Frontal cortex (tissue), 4 donors: ENCODE measurements around the gene GLTP. TPM values are rescaled to one million over a fixed set of nuclear protein-coding genes. Genes with fewer than 3 reads are reported as not detected.
"Not testable (repeated sequence)": the region's sequence is repeated elsewhere in the genome, so short reads cannot be mapped to it uniquely, and the experiment has no call there.

ENCODE experiments used
- DNase-seq, 2 donors: peaks; one replicate each; pipeline ENCODE4 v3.0.0; 2012; ENCODE audit warnings: low spot score in 2 of 2
- FAIRE-seq: peaks from 2 replicates; lab custom pipeline; 2012; peaks lifted over from hg19 to GRCh38; lab: Jason Lieb, UNC
- total RNA-seq: library from RNA; depleted of rRNA; stranded (reverse); fragments of >200 nt; gene quantifications from one replicate; pipeline ENCODE4 v1.2.3, GENCODE V29; 2014
- donor health status: control.
- donor health status: control.
- donor health status: control.

Gene GLTP
- total RNA-seq, 1 donor from 2014 or later = 16.3 TPM

DNA sequence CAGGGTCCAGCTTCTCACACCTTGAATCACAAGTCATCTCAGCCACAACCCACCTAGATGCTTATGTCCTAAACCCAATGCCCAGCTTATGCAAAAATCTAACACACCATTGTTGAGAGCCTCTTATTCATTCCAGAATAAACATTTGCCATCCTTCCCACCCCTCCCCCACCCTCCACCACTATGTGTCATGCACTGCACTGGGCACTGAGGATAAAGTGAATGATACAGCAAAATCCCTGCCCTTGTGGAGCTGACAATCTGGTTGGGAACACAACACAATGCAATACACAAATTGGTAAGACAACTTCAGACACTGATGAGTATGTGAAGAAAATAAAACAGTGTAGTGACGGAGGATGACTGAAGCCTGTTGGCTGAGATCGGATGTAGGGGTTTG, 1.4 kb upstream of the GLTP start:
- FAIRE-seq = no peak

DNA sequence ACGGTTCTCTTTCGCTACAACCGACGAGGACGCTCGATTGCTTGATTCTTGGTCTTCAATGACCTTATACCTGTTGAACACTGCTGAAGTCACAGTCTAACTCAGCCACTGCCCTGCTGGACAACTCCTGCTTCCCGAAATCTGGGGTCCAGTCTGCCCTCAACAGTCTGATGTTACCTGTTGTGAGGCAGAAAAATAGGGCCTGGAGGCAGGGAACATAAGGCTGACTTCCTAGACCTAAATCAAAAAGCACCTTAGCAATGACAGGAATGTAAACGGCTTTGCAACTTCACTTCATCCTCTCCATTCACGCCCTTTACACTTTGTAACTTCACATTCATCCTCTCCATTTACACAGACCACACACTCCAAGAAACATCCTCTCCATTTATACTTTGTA, 597 bp upstream of the GLTP start:
- no peak for DNase-seq
- no peak for FAIRE-seq

More for the DNA sequence above, 1.4 kb upstream of the GLTP start:
- DNase-seq = no peak

DNA sequence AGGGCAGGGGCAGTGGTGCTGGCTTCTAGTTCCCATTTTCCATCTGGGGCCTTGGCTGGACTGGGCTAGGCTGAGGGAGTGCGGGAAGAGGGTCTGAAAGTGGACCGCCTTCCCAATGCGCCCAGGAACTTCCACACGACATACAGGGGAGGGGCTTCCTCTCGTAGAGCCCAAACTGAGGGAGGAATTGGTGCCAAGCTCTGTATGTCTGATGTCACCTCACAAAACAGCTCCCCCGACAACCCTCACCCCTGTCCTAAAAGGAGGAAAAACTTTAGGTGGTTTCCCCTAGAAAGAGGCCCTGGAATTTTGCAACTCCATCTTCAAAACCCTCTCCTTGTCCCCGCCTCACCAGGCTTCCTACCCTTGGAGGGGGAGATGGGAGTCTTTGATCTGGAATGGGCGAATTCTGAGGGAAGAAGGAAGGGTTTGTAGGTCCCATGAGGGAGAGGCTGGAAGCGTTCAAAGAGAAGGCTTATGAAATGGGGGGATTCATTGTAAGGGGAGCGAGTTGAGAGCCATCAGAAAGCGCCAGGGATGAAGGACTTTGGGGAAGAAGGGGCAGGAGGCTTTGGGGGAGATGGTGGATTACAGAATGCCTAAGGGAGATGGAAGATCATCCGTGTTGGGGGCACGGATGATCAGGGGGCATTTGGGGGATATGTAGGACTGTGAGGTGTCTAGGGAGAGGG, 844 bp downstream of the GLTP start:
- DNase-seq = no peak

DNA sequence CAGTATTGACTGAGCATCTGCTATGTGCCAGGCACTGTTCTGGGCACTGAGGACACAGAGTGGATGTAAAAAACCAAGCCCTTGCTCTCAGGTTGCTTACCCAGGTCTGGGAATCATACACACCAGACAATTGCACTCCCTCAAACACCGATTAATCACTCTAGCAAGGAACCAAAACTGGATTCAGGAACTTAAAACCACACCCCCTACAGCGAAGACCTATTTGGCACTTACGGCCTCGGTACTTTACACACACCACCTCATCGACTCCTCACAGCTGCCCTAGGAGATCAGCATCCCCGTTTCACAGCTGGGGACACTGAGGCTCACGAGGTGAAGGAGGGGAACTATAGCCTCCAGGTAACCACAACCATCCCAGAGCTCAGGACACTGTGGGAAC, 1.6 kb downstream of the GLTP start:
- FAIRE-seq (no peak), DNase-seq (no peak)

More for the DNA sequence above, 844 bp downstream of the GLTP start:
- FAIRE-seq = no peak

DNA sequence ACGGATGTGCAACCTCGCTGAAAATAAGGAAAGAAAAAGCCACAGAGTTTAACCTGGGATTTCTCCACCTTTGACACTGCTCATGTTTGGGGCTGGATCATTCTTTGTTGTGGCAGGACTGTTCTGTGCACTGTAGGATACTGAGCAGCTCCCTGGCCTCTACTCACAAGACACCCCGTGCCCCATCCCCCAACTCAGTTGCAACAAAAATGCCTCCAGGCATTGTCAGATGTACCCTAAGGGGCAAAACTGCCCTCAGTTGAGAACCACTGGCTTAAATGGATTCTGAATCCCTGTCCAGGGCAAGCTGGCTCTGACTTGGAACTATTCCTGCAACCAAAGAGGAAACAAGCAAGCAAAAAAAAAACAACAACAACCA, 2.1 kb downstream of the GLTP start:
- DNase-seq (no peak), FAIRE-seq (no peak)

DNA sequence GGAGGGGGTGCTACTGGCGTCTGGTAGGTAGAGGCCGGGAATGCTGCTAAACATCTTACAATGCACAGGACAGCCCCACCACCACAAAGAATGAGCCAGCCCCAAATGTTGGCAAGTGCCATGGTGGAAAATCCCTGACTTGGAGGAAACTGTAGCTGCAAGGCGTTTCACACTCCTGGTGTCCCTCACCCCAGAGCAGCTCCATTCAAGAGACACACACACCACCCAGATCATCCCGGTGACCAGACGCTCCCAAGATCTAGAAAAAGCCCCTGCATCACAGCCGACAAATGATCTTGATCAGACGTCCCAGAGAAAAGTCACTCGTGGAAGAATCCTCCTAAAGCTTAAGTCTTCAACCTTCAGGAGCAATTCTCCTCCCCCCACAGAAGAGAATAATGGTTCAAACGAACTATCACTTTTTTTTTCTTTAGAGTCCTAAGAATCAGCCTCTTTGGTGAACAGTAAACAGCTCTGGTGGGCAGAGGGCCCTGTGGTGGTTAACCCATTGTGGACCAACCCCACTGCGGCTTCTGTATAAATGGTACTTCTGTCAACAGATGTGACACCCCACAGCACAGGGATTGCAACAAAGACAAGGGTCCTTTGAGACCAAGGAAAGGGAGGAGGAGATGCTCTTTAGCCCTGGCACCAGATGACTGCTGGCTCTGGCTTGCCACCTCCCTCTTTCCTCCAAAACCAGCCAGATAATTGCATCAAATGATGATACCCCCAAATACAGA, 2.7 kb downstream of the GLTP start:
- DNase-seq (no peak), FAIRE-seq (no peak)

DNA sequence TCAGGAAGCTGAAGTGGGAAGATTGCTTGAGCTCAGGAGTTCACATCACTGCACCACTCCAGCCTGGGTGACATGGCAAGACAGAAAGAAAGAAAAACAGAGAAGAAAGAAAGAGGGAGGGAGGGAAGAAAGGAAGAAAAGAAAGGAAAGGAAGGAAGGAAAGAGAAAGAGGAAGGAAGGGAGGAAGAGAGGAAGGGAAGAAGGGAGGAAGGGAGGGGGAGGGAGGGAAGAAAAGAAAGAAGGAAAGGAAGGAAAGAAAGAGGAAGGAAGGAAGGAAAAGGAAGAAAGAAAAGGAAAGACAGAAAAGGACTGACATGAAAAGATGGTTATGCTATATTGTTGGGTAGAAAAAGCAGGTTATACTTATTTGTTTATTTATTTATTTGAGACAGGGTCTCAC, 3.9 kb downstream of the GLTP start:
- no peak for FAIRE-seq
- no peak for DNase-seq

DNA sequence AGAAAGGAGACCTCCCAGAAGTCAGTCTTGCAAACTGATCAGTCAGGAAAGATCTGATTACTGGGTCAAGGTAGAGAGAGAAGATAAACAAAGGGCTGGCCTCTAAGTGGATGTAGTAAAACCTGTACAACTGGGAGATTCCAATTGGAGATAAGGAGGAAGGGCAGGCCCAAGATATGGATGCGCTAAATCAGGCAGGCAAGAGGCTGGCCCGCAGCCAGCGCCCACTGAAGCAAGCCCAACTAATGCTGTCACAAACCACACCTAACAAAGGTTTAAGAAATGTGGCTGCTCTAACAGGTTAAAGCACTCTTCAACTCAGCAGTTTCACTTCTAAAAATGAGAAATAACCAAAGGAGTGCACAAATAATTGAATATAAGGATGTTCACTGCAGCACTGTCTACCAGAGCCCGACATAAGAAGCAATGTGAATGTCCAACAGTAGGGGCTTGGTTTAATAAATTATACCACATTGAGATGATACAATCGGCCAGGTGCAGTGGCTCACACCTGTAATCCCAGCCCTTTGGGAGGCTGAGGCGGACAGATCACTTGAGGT, 4.7 kb downstream of the GLTP start:
- no peak for FAIRE-seq
- no peak for DNase-seq

DNA sequence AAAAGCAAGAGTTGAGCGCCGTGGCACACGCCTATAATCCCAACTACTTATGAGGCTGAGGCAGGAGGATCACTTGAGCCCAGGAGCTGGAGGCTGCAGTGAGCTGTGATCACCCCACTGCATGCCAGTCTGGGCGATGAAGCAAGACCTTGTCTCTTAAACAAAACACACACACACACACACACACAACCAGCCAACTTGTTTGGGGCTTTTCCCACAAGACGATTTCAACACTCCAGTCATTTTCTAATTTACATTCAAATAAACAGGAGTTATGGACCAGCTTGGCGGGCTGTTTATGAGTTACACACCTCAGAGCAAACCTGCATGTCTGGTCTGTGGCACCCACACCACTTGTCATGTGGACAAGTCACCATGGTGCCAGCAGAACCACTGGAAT, 6.7 kb downstream of the GLTP start:
- FAIRE-seq (no peak), DNase-seq (no peak)

DNA sequence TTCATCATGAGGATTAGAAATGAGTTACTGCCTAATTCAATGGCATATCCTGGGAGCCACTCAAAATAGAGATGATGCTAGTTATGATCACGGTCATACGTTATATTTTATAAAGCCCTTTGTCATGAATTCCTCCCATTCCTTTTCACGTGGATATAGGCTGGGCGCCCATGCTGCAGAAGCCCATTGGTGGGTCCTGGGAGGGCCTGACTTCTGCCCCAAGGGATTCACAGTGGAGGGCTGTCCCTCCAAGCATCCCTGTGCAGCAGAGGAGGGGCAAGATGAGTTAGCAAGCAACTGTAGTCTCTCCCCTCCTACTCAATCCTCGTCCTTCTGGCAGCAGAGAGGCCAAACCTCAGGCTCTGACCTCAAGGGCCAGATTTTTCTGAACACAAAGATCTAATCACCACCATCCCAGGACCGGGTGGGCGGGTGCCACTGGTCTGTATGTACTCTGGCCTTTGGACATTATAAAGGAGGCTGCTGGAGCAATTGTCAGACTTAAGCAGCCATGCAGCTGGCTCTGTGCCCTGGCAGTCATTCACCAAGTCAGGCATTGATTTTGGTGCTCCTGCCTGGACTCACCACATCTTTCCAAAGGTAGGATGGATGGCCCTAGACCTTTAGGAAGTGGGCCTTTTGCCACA, 8.6 kb downstream of the GLTP start:
- no peak for DNase-seq
- no peak for FAIRE-seq

DNA sequence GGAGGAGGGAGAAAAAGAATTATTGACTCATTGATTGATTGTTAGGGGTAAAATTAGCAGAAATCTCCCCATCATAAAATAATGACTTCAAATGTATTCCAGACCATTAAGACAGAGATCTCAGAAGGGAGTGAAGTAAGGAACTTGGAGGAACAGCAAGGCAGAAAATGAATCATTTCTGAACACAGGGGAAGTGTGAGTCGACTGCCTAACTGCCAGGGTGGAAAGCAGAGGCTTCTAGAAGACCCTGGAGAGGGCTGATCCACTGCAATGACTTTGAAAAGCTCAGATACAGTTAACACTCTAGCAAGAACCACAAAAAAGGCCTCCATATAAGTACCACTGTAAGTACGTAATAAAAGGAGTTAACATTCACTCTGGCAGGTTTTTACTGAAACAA, 9.7 kb downstream of the GLTP start:
- FAIRE-seq = no peak
- no peak for DNase-seq

DNA sequence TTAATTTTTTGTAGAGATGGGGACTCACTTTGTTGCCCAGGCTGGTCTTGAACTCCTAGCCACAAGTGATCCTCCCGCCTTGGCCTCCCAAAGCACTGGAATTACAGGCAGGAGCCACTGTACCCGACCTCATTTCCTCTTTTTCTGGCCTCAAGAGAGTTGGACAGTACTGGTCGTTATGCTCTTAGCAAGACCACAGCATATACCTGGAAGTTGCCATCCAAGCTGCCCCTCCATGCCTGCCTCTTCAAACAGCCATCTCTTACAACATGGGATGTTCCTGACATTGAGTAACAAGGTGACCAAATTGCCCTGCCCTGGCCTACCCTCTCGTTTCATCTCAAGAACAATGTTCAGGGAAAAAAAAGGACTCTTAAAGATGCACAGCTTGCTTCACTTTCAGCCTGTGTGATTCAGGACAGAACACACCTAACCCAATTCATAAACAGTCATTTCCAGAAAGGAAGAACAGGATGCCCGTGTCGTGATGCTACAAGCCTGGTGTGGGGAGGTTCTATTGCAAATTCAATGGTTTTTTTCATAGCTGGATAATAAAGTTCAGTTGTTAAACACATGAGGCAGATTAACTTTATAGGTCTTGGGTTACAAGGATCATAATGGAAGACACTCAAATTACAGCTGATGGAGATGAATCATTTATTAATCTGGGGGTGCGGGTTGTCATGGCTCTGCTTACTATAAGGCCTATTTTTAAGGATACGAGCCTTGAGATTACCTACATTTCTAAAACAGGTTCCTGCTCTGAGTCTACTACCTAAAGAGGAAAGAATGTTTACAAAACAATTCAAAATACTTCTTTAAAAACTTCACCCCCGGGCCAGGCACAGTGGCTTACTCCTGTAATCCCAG, 11.9 kb downstream of the GLTP start:
- no peak for FAIRE-seq
- DNase-seq = no peak

DNA sequence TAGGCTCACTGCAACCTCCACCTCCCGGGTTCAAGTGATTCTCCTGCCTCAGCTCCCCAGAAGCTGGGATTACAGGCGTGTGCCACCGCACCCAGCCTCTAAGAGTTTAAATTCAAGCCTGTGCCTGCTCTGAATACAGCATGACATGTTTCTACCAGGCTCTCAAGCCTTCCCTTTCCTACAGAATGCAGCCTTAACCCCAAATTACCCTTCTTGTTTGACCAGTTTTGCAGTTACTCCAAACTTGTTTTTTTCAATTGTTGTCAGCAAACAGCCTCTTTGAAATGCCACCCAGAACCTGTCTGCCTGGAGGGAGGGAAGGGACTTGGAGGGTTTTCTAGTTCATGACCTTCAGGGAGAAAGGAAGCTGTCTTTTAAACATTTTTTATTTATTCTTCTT, 15.4 kb downstream of the GLTP start:
- DNase-seq = no peak
- no peak for FAIRE-seq

DNA sequence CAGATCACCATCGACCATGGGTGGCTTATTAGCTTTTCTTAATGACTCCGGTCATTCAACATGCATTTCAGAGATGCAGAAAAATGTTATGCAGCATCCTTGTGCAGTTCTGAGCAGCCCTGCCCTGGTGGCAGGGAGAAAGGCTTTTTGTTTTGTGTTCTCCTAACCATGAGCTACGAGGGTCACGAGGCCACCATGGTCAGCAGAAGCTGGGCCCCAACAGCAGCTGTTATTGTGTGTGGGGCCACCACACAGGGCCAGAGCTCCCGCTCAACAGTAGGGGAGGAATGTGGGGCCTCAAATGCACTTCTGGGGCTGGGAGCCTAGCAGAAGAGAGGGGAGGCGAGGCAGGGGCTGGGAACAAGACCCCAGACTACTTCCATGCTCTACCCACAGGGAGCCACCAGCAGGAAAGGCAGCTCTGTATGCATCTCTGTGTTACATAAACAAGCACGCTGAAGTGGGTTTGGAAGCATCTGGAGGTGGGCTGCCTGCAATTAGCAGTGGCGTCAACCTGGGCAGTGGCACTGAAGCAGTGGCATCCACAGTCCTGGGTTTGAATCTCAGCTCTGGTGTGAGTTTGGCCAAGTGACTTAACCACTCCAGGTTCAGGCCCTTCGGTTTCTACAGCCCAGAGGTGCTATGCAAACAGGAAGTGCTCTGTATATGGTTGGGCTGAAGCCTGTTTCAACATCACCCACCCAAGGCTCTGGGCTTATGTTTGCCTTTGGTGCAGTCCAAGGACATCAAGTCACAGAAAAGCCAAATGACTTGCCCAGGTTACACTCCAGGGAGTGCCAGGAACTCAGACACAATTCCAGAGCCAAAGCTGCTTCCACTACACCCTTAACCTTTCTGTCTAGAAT, 16.3 kb downstream of the GLTP start:
- DNase-seq = no peak
- FAIRE-seq = no peak

DNA sequence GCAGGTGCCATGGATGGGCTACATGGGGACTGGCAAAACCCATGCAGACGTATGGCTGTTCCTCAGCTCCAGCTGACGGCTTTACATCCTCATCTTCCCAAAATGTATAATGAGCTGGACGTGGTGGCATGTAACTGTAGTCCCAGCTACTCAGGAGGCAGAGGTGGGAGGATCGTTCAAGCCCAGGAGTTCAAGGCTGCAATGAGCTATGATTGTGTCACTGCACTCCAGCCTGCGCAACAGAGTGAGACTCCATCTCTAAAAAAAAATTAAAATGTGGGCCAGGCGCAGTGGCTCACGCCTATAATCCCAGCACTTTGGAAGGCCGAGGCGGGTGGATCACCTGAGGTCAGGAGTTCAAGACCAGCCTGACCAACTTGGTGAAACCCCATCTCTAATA, 17.9 kb downstream of the GLTP start:
- DNase-seq = not testable (repeated sequence)

DNA sequence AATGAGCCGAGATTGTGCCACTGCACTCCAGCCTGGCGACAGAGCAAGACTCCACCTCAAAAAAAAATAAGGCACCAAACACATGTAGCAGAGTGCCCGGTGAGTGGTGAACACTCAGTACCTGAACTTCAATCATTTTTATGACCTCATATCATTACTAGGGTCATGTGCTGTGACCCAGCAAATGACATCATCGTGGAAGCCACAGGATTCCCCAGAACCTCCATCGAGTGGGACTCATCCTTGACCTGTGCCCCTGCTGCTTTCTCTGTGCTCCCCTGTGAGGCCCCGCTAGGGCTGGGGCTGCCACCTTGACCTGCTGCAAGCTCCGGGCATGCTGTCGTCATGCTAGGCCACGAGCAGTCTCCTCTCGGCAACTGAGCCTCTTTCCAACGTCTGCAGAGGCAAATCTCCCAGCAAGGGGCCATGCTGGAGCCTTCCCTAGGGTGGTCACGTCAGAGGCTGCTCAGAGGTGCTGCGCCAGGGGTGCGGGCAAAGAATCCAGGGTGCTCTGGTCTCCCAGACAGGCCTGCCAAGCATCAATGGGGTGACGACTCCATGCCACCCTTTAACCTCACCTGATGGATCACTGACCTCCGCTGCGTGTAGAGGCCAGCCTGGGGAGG, 18.5 kb downstream of the GLTP start:
- FAIRE-seq (no peak), DNase-seq (no peak)

More for the DNA sequence above, 17.9 kb downstream of the GLTP start:
- FAIRE-seq = not testable (repeated sequence)

DNA sequence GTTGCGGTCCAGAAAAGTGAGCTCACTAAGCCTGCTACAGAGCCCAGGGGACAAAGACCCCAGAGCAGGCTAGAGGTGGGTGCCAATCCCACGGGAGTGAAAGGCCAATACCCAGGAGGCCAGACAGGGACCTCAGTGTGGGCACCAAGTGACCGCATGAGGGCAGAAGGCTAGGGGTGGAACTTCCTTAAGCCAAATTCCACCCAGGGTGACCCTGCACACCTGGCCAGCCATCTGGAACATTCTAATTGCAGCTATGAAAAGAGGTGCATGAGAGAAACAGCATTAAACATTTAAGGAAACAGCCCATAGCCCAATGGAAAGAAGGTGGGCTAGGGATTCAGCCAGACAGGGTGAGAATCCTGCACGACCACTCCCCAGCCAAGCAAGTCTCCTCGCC, 19.4 kb downstream of the GLTP start:
- DNase-seq (no peak), FAIRE-seq (no peak)

DNA sequence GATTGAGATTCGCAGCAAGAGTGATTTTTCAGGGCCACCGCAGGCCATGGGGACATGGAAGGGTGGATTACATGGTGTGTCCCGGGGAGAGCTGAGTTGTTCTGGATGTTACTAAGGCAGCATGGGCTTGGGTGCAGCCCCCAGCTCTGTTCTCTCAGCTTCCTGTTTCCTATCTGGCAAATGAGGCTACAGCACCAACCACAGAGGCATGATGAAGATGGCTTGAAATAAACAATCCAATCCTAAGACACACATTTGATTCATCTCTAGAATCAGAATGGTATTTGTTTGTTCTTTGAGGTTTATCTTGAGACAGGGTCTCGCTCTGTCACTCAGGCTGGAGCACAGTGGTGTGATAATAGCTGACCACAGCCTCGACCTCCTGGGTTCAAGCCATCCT, 21.6 kb downstream of the GLTP start:
- no peak for DNase-seq
- FAIRE-seq = no peak

DNA sequence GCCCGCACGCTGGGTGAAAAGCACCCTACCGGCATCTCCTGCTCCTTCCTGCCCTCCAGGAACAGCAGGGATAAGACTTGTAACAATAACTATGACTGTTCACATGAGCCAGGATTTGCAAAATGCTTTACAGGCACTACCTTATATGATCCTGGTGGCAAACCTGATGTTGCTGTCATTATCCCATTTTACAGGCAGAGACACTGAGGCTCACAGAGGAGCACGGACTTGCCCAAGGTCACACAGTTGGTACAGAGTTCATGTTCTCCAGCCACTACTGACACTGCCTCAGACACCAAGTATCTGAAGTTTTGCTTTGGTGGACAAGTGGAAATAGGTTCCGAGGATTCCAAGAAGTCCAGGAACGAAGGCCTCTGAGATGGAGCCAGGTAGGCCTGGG, 22.6 kb downstream of the GLTP start:
- DNase-seq = no peak

More for the DNA sequence above, 22.6 kb downstream of the GLTP start:
- no peak for FAIRE-seq
